ENCODE measurements around the gene DCLK1. TPM values are rescaled to one million over a fixed set of nuclear protein-coding genes. Genes with fewer than 3 reads are reported as not detected.
"Not testable (repeated sequence)": the region's sequence is repeated elsewhere in the genome, so short reads cannot be mapped to it uniquely, and the experiment has no call there.

The DCLK1 gene
- total RNA-seq, 1 donor from 2014 or later, result 55.5 TPM

DNA sequence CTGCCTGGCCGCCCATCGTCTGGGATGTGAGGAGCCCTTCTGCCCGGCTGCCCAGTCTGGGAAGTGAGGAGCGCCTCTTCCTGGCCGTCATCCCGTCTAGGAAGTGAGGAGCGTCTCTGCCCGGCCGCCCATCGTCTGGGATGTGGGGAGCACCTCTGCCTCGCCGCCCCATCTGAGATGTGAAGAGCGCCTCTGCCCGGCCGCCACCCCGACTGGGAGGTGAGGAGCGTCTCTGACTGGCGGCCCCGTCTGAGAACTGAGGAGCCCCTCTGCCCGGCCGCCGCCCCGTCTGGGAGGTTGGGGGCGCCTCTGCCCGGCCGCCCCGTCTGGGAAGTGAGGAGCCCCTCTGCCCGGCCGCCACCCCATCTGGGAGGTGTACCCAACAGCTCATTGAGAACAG is 164.2 kb downstream of the DCLK1 start:
- ATAC-seq; DNase-seq (ENCODE audit: low spot score): not testable (repeated sequence)
- intact Hi-C loops (cut with DNase I), result loop anchor here (10.0 kb wide), 1 partner anchor 322 kb away; no protein-coding TSS in a partner anchor

DNA sequence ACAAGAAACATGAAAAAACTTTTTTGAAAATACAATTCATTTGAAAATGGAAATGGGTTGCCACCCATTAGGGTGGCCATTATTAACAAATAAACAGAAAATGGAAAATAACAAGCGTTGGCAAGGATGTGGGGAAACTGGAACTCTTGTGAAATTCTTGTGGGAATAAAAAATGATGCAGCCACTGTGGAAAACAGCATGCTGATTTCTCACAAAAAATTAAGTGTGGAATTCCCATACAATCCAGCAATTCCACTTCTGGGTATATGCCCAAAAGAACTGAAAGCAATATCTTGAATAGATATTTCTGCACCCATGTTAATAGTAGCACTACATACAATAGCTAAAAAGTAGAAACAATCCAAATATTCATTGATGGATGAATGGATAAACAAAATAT is 165.2 kb downstream of the DCLK1 start:
- peak; percentile 52 for ATAC-seq
- intact Hi-C loops (cut with DNase I), result loop anchor here (10.0 kb wide), 1 partner anchor 321 kb away; no protein-coding TSS in a partner anchor

DNA sequence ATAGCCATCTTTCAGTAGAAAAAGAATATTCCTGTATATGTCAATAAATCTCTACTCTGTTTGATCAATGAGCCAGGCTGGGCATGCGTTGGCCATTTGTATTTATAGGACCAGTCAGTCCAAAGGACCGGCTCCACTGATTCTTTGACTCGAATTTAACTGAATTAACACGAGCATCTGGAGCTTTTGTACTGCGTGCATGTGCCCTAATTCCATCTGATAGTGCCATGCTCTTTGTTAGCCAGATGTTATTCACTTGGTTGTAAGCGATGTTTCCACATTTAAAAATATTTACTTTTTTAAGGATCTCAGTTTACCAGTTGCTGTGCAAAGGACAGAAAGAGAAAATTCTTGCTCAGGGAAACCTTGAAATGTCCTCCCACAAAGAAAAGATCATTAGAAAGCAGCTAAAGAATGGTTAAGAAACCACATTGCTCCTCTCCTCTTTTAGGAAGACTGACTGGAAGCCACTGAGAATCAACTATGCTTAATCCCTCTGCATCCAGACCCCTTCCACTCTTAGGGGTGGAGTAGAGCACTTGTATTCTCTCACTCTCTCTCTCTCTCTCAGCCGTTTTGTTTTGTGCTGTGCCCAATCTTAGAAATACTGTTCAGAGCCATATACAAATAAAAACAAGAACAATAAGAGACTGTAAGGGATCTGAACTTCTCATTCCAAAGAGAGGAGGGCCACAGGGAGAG is 165.8 kb downstream of the DCLK1 start:
- ATAC-seq (peak; percentile 11), DNase-seq (ENCODE audit: low spot score) (no peak)
- intact Hi-C loops (cut with DNase I), result loop anchor here (10.0 kb wide), 1 partner anchor 321 kb away; no protein-coding TSS in a partner anchor

More for the DNA sequence above, 165.2 kb downstream of the DCLK1 start:
- no peak for DNase-seq (ENCODE audit: low spot score)

DNA sequence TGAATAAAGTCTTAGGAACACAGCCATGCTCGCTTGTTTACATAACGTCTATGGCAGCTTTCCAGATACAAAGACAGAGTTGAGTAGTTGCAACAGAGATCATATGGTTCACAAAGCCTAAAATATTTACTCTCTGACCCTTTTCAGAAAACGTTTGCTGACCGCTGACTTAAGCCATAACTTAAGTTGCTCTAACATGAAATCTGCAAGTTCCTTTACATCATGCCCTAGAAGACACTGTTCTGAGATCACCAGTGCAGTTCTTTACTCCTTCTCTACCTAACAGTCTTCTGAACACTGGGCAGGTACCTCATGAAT is 166.4 kb downstream of the DCLK1 start:
- DNase-seq (ENCODE audit: low spot score) (no peak), ATAC-seq (peak; percentile 55)
- intact Hi-C loops (cut with DNase I), result loop anchor here (5.0 to 10.0 kb wide), 2 partner anchors 320 to 372 kb away; no protein-coding TSS in a partner anchor

DNA sequence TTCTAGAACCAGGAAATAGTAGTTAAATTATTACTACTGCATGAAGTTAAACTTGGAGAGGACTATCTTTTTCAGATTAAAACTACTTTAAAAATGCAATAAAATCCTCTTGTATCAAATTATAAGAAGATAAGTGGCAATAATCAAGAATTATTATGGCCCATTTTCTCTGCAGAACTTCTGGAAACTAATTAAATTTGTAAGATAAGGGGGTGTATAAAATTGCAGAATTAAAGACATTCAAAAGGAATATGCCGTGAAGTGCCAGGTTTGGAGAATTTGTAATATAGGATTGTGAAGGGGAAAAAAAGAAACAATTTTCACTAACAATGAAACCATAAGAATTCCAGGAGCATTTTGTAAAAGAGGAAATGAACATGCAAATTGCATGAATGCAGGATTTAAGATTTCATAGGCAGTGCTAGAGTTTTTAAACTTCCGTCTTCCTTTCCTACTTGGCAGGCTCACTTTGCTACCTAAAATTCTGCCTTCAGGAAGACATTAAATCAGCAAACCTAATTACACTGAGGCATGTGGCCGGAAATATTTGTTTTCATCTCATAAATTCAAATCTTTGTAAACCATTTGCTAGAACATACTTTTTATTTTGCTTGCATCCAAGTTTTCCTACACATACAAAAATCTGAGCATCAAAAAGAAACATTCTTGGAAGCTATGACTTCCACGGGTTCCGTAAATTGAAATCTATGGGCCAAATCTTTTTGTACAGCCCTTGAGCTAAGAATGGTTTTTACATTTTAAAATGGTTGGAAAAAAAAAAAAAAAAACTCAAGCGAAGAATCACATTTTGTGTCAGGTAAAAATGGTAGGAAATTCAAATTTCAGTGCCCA is 166.9 kb downstream of the DCLK1 start:
- ATAC-seq (no peak), DNase-seq (ENCODE audit: low spot score) (no peak)
- intact Hi-C loops (cut with DNase I), result loop anchor here (5.0 to 10.0 kb wide), 2 partner anchors 319 to 373 kb away; no protein-coding TSS in a partner anchor

DNA sequence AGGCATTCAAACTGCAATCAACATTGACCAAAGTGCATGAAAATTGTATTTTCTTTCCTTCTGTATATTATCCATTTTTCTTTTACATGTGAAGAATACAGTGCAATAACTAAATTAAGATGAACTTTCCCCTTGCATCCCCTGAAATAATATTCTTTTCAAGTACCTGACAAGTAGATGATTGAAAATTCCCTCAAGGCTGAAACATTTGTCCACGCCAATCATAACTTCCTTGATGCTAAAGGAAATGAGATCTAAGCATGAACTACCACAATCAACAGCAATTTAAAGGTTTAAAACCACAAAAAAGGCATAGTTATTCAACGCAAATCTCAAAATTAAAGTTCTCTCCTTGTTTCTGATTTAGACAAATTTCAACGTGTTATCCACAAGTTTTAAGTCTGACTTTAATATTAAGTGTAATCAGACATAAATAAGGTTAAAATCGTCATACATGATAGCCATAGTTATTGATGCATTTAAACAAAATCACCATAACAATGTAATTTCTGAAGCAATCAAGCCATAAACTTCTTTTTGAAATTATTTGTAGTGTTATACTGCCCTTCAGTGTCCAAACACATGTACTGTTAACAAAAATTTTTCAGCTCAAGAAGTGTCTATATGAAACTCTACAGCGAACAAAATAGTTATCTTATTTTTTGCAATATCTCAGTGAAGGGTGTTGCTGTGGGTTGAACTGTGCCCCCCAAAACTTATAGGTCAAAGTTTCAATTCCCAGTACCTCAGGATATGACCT is 169.5 kb downstream of the DCLK1 start:
- intact Hi-C loops (cut with DNase I), result loop anchor here (5.0 to 10.0 kb wide), 2 partner anchors 317 to 376 kb away; no protein-coding TSS in a partner anchor
- ATAC-seq, result no peak

DNA sequence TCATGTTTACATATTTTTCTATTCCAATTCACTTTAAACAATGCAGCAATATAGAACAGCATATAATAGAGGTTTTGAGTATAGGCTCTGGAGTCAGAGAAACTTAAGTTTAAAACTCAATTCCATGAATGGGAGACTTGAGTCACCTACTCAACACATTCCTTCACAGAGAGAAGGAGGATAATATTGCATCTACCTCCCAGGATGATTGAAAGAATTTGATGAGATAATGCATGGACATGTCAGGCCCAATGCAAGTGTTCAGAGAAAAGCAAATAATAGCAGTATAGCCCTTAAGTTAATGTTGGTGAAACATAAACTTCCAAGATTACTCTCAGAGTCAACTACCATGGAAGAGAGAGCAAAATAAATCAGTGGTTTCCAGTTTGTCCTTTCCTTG is 170.2 kb downstream of the DCLK1 start:
- no peak for DNase-seq (ENCODE audit: low spot score)
- intact Hi-C loops (cut with DNase I), result loop anchor here (5.0 to 10.0 kb wide), 2 partner anchors 316 to 376 kb away; no protein-coding TSS in a partner anchor
- no peak for ATAC-seq

More for the DNA sequence above, 169.5 kb downstream of the DCLK1 start:
- no peak for DNase-seq (ENCODE audit: low spot score)

DNA sequence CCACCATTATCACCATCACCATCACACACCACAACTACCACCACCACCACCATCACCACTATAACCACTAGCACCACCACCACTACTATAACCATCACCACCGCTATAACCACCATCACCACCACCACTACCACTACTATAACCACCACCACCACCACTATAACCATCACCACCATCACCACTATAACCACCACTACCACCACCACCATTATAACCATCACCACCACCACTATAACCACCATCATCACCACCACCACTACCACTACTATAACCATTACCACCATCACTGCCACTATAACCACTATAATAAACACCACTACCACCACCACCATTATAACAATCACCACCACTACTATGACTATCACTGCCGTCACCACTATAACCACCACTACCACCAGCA is 173.2 kb downstream of the DCLK1 start:
- ATAC-seq (peak; percentile 40), DNase-seq (ENCODE audit: low spot score) (no peak)
- intact Hi-C loops (cut with DNase I), result no loop called here

DNA sequence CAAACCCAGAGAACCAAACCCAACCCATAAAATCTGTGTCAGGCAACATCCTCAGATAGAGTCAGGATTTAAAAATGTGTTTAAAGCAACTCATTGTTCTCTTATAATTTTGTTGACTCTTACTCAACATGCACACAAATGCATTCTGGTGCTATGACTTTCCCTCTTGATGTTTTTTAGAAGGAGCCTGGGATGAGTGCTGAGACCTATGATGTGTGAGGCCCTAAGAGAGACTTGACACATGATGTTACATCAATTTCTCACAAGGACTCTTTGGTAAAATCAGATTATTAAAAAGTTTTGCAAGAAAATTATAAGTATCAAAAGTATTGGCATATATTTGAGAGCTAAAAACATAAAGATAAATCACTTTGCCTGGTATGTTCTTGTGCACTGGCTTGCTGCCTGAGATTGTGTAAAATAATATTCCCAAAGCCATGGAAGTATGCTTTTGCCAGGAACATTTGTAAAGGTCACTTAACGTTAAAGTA is 173.9 kb downstream of the DCLK1 start:
- ATAC-seq, result peak; percentile 56
- intact Hi-C loops (cut with DNase I), result no loop called here

DNA sequence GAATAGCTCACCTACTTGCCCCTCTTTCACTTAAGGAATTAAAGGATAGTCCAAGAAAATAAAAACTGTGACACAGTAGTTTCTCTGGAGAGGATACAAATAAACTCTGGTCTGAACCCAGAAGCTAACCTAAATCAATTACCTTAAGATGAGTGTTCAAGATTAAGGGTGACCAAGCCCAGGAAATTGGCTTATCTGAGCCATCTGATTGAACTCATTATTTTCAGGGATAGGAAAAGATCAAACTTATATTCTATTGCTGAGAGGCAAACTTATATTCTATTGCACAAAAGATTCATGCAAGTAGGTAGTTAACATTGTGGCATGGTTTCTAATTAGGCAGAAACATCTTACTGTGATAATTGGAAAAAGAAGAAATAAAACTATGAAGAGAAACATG is 175.1 kb downstream of the DCLK1 start:
- ATAC-seq, result no peak
- intact Hi-C loops (cut with DNase I), result no loop called here
- DNase-seq (ENCODE audit: low spot score), result no peak

More for the DNA sequence above, 173.9 kb downstream of the DCLK1 start:
- no peak for DNase-seq (ENCODE audit: low spot score)

DNA sequence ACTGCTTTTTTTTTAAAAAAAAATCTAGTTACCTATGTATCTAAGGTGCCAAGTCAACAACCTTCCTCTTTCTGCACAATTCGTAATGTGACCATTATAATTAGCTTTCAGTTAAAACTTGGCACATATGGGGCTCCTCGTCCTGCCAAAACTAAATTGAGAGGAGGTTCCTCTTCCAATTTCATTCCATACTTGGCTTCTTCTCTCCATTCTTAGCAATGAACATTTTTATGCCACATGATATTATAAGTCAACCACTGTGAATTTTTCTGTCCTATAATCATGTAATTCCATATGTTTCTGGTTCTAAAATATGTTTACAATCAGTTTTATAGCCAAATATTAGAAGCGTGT is 177.0 kb downstream of the DCLK1 start:
- intact Hi-C loops (cut with DNase I), result no loop called here
- no peak for DNase-seq (ENCODE audit: low spot score)
- no peak for ATAC-seq

DNA sequence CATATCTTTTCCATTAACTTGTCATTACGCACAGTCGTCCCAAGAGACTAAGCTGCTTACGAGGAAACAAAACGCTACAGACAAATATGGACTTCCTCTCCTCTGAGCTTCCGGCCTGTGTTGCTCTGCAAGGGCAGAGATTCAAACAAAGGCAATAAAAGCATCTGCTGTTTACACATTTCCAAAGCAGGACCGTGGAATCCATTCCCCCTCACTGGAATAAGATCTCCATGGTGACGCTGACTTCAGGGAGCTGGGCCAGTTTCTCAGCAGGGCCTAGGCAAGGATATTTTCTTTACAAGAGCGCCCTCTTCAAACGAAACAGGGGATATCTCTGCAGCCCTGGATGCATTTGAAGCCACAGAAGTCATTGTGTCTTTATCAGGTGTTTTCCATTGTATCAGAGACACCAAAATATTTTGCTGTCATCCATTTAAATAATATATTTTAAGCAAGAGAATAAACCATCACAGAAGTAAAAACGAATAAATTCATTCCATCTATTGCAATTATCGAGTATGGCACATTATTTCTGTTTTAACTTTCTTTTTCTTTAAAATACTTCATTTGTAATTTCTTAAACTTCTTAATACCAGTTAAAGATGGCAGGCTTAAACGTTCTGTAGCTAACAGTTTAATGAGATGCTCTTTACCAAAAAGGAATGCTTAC is 177.5 kb downstream of the DCLK1 start:
- intact Hi-C loops (cut with DNase I), result no loop called here
- ATAC-seq (peak; percentile 96), DNase-seq (ENCODE audit: low spot score) (peak; percentile 83)

DNA sequence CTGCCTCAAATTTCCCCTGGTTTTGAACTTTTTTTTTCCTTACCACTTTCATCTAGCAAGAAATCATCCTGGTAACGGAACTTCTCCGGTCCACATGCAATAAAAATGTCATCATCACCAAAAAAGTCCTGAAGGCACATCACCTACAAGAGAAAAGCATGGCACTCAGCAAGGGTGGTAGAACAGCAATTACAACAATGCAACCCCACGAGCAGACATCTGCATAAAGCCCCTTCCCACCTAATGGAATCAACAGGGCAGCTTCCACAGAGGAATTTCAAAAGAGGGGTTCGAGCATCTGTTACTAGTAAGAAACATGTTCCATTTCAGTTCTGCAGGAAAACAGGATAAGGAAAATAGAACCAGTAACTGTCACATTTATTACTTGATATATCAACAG is 183.9 kb downstream of the DCLK1 start:
- no peak for ATAC-seq

DNA sequence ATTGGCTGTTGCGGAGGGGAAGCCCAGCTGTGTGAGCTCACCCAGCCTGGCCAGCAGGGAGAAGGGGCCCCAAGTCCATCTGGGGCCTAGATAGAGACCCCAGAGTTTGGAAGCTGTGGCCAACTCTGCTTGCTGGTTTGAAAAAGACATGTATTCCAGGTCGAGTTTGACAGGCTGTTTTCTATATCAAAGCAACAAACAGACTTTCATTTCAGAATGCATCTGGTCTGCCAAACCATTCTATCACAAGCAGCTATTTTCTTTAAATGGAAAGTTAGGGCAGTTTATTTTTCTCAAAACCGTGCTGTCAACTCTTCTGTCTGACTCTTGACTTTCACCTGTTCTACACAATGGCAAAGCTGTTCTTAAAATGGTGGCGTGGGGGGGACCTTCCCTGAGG is 185.8 kb downstream of the DCLK1 start:
- no peak for ATAC-seq
- DNase-seq (ENCODE audit: low spot score), result no peak
- intact Hi-C loops (cut with DNase I), result no loop called here

More for the DNA sequence above, 183.9 kb downstream of the DCLK1 start:
- intact Hi-C loops (cut with DNase I), result no loop called here
- no peak for DNase-seq (ENCODE audit: low spot score)

DNA sequence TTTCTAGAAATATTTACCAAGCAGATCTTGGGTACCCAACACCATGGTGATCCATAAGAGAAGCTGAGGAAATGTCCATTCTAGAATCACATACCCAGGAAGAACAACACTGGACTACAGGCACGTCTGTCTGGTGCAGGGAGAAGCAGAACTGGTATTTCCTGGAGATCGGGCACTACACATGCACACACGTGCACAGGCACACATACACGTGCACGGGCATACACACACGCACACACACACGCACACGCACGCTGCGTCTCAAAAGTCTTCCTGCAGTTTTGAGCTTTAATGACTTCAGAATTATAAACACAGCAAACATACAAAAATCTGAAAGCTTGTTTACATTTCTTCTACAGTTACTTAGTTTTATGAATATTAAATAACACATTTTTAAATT is 189.8 kb downstream of the DCLK1 start:
- DNase-seq (ENCODE audit: low spot score), result no peak
- ATAC-seq, result no peak
- intact Hi-C loops (cut with DNase I), result no loop called here

DNA sequence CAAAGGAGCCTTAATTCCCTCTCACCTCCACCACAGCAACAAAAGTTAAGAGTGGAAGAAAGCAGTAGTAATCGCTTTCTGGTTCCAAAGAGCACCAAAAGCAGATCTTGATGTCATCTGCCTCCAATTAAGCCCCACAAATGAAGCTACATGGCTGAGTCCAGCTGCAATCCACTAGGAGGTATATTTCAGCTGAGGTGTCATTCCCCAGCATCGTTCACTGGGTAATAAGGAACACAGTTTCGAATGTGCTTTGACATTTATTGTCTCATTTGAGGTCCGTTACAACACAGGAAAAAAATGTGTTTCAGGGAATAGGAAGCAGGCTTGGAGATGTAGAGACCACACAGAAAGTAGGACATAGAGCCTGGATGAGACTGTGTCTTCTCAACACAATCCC is 190.4 kb downstream of the DCLK1 start:
- DNase-seq (ENCODE audit: low spot score) (no peak), ATAC-seq (no peak)
- intact Hi-C loops (cut with DNase I), result no loop called here

DNA sequence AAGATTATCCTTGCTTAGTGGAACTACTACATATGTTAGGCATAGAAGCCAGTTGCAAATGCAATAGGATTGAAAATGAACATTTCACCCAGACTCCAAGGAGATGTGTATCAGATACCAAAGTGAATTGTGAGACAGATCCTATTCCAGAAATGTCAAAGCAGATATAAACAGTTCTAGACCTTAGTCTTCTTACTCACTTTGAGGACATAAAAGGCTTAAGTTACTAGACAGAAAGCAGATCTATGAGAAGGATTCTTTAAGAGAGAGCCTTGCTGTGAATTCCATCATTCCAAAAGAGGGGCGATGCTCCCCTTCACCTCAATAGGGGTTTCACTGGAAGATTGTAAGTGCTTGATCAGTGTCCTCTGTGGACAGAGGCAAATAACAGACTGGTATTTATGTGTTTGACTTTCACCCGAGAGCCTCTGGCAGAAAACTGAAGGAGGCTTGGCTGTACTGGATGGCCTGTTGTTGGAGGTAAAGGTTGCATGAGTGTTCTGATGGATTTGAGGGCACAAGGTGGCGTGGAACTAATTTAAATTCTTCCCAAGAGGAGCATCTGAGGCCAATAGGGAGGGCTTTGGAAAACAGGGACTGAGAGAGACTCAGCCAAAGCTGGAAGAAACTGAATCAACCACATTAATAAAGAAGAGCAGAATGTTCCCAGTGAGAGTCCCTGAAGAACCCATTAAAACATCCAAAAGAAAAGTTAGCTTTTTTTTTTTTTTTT is 194.8 kb downstream of the DCLK1 start:
- ATAC-seq (peak; percentile 90), DNase-seq (ENCODE audit: low spot score) (no peak)
- intact Hi-C loops (cut with DNase I), result no loop called here
